ENCODE results near the gene OTOGL.

- no peak for TF ChIP-seq CTCF (conservative IDR thresholded peaks at IDR 0.05; ENCODE audit: low read depth, low read length)
- TF ChIP-seq EZH2 (IDR thresholded peaks at IDR 0.05; ENCODE audit: low read length, unreplicated experiment) = no peak
Observed at GRCh38 chr12:80101126-80101525, 1.8 kb downstream of the OTOGL start.

Data from PC-3 (cell line).